NOMO-1 treated with dmso at 0.1 percent for 144 hours (cell line): Measurements from ENCODE around the gene RPP40.
"Not testable (repeated sequence)": the region's sequence is repeated elsewhere in the genome, so short reads cannot be mapped to it uniquely, and the experiment has no call there.

Source experiments
- DNase-seq: peaks from one replicate; lab custom pipeline; 2025; ENCODE audit not compliant: unreplicated experiment; lab: John Stamatoyannopoulos, UW

Gene RPP40

GRCh38 chr6:5003604-5004372, at the start of gene RPP40:
Gene RPP40 (minus strand): TSS chr6:5004037. CDS start chr6:5004002, 35 bp downstream.
- peak; percentile 91 for DNase-seq

- DNase-seq: peak; percentile 13
Observed at GRCh38 chr6:5053038-5053437, 49.2 kb upstream of the RPP40 start.

- DNase-seq: no peak
Observed at GRCh38 chr6:5051394-5051793, 47.6 kb upstream of the RPP40 start.

GRCh38 chr6:5050009-5050408, 46.2 kb upstream of the RPP40 start:
- peak; percentile 80 for DNase-seq

GRCh38 chr6:5046430-5046829, 42.6 kb upstream of the RPP40 start:
- no peak for DNase-seq

GRCh38 chr6:5045416-5045815, 41.6 kb upstream of the RPP40 start:
- no peak for DNase-seq

GRCh38 chr6:5044866-5045265, 41.0 kb upstream of the RPP40 start:
- no peak for DNase-seq

GRCh38 chr6:5042436-5042835, 38.6 kb upstream of the RPP40 start:
- no peak for DNase-seq

GRCh38 chr6:5041955-5042354, 38.1 kb upstream of the RPP40 start:
- no peak for DNase-seq

- peak; percentile 36 for DNase-seq
Observed at GRCh38 chr6:5036269-5036668, 32.4 kb upstream of the RPP40 start.

- no peak for DNase-seq
Observed at GRCh38 chr6:5034736-5035135, 30.9 kb upstream of the RPP40 start.

- DNase-seq: no peak
Observed at GRCh38 chr6:5034328-5034727, 30.5 kb upstream of the RPP40 start.

GRCh38 chr6:5033214-5033904, 29.5 kb upstream of the RPP40 start:
- DNase-seq: not testable (repeated sequence)

- DNase-seq: not testable (repeated sequence)
Observed at GRCh38 chr6:5032706-5033105, 28.9 kb upstream of the RPP40 start.

GRCh38 chr6:5031150-5031549, 27.3 kb upstream of the RPP40 start:
- DNase-seq: no peak

- DNase-seq: peak; percentile 76
Observed at GRCh38 chr6:5030596-5031136, 26.8 kb upstream of the RPP40 start.

GRCh38 chr6:5029609-5030008, 25.8 kb upstream of the RPP40 start:
- DNase-seq: no peak

GRCh38 chr6:5028921-5029320, 25.1 kb upstream of the RPP40 start:
- no peak for DNase-seq

GRCh38 chr6:5028301-5028700, 24.5 kb upstream of the RPP40 start:
- DNase-seq: no peak

- peak; percentile 18 for DNase-seq
Observed at GRCh38 chr6:5025911-5026819, 22.3 kb upstream of the RPP40 start.

GRCh38 chr6:5023923-5024322, 20.1 kb upstream of the RPP40 start:
- DNase-seq: no peak
